ENCODE data around the gene NFS1. TPM values are rescaled to one million over a fixed set of nuclear protein-coding genes. Genes with fewer than 3 reads are reported as not detected.

The NFS1 gene
- total and polyA plus RNA-seq, 2 experiments from 2014 or later, result 31.5 to 35.8 TPM

GRCh38 chr20:35698298-35699126 is 640 bp downstream of the NFS1 start:
- peak; percentile 61 for DNase-seq
- TF ChIP-seq EZH2phosphoT487 (IDR thresholded peaks at IDR 0.05; ENCODE audit: insufficient read depth, low read depth) (no peak), EZH2 (IDR thresholded peaks at IDR 0.05; ENCODE audit: insufficient read depth, poor library complexity, severe bottlenecking) (no peak)
- Histone ChIP-seq H3K9me3 (ENCODE audit: low read depth) (no peaks in the 10 kb centered on the region), H3K36me3 (ENCODE audit: low read depth) (peaks cover 17% of the 10 kb centered on the region), H3K4me2 (ENCODE audit: unreplicated experiment) (peak overlapping the region; percentile 93), H3F3A (ENCODE audit: insufficient read depth) (peaks cover 42% of the 10 kb centered on the region), H3K27me3 (replicated peaks; ENCODE audit: insufficient read depth) (no peaks in the 10 kb centered on the region), H4K20me1 (ENCODE audit: insufficient read depth) (no peaks in the 10 kb centered on the region), H3K9me2 (ENCODE audit: insufficient read depth) (no peaks in the 10 kb centered on the region), H2AFZ (peak overlapping the region; percentile 84), H3K27ac (peak overlapping the region; percentile 91), H3K4me3 (peak overlapping the region; percentile 94), H3K9ac (peak overlapping the region; percentile 96), H3K79me2 (ENCODE audit: insufficient read depth) (peaks cover 67% of the 10 kb centered on the region), H3K4me1 (ENCODE audit: insufficient read depth) (peaks cover 37% of the 10 kb centered on the region)
- 6 to 7% methylated on average over 36 to 37 of the region's 37 CpGs for WGBS, 2 experiments (ENCODE audit: low coverage in 1 of 2, low lambda C conversion rate in 2 of 2, missing lambda C conversion rate in 2 of 2)
- in situ Hi-C loops (cut with MboI), result no loop called here

GRCh38 chr20:35697696-35698297 is 1.4 kb downstream of the NFS1 start:
- 67 to 69% methylated on average over 9 of the region's 9 CpGs for WGBS, 2 experiments (ENCODE audit: low coverage in 1 of 2, low lambda C conversion rate in 2 of 2, missing lambda C conversion rate in 2 of 2)
- Histone ChIP-seq H3K27me3 (replicated peaks; ENCODE audit: insufficient read depth) (no peaks in the 10 kb centered on the region), H3K4me3 (peak overlapping the region; percentile 94), H3K9me3 (ENCODE audit: low read depth) (no peaks in the 10 kb centered on the region), H3K4me1 (ENCODE audit: insufficient read depth) (peaks cover 30% of the 10 kb centered on the region), H3K4me2 (ENCODE audit: unreplicated experiment) (peak overlapping the region; percentile 93), H3K9me2 (ENCODE audit: insufficient read depth) (no peaks in the 10 kb centered on the region), H3F3A (ENCODE audit: insufficient read depth) (peaks cover 34% of the 10 kb centered on the region), H3K36me3 (ENCODE audit: low read depth) (peaks cover 10% of the 10 kb centered on the region), H3K9ac (peak overlapping the region; percentile 96), H2AFZ (peak overlapping the region; percentile 84), H3K27ac (no peak overlapping the region), H4K20me1 (ENCODE audit: insufficient read depth) (no peaks in the 10 kb centered on the region), H3K79me2 (ENCODE audit: insufficient read depth) (peaks cover 62% of the 10 kb centered on the region)
- no peak for DNase-seq
- TF ChIP-seq EZH2phosphoT487 (IDR thresholded peaks at IDR 0.05; ENCODE audit: insufficient read depth, low read depth) (no peak), EZH2 (IDR thresholded peaks at IDR 0.05; ENCODE audit: insufficient read depth, poor library complexity, severe bottlenecking) (no peak)
- in situ Hi-C loops (cut with MboI), result no loop called here

- Histone ChIP-seq H3K4me1 (ENCODE audit: insufficient read depth) (peaks cover 15% of the 10 kb centered on the region), H2AFZ (no peak overlapping the region), H3K9me2 (ENCODE audit: insufficient read depth) (no peaks in the 10 kb centered on the region), H3K27me3 (replicated peaks; ENCODE audit: insufficient read depth) (no peaks in the 10 kb centered on the region), H3K36me3 (ENCODE audit: low read depth) (no peaks in the 10 kb centered on the region; the same call in 1 of the 2 replicates), H3F3A (ENCODE audit: insufficient read depth) (peaks cover 16% of the 10 kb centered on the region), H4K20me1 (ENCODE audit: insufficient read depth) (no peaks in the 10 kb centered on the region), H3K9ac (no peak overlapping the region), H3K27ac (no peak overlapping the region), H3K9me3 (ENCODE audit: low read depth) (no peaks in the 10 kb centered on the region), H3K4me2 (ENCODE audit: unreplicated experiment) (no peak overlapping the region), H3K79me2 (ENCODE audit: insufficient read depth) (peaks cover 45% of the 10 kb centered on the region), H3K4me3 (no peak overlapping the region)
- WGBS, 2 experiments (ENCODE audit: low coverage in 1 of 2, low lambda C conversion rate in 2 of 2, missing lambda C conversion rate in 2 of 2), result 91 to 95% methylated on average over 4 of the region's 4 CpGs
- in situ Hi-C loops (cut with MboI), result no loop called here
- no peak for DNase-seq
- no peak for TF ChIP-seq EZH2 (IDR thresholded peaks at IDR 0.05; ENCODE audit: insufficient read depth, poor library complexity, severe bottlenecking)
Measured at GRCh38 chr20:35695978-35696377, 3.2 kb downstream of the NFS1 start.

- Histone ChIP-seq H3K27ac (no peak overlapping the region), H3K4me1 (ENCODE audit: insufficient read depth) (peaks cover 8% of the 10 kb centered on the region), H3K9me2 (ENCODE audit: insufficient read depth) (no peaks in the 10 kb centered on the region), H3K27me3 (replicated peaks; ENCODE audit: insufficient read depth) (no peaks in the 10 kb centered on the region), H3K4me3 (no peak overlapping the region), H2AFZ (no peak overlapping the region), H3K36me3 (ENCODE audit: low read depth) (0 out of 2 replicates have a peak, but pooled peaks cover under 1% of the 10 kb centered on the region), H3K4me2 (ENCODE audit: unreplicated experiment) (no peak overlapping the region), H3K79me2 (ENCODE audit: insufficient read depth) (peaks cover 38% of the 10 kb centered on the region), H3K9me3 (ENCODE audit: low read depth) (no peaks in the 10 kb centered on the region), H3F3A (ENCODE audit: insufficient read depth) (peaks cover 9% of the 10 kb centered on the region), H3K9ac (no peak overlapping the region), H4K20me1 (ENCODE audit: insufficient read depth) (no peaks in the 10 kb centered on the region)
- WGBS, 2 experiments (ENCODE audit: low coverage in 1 of 2, low lambda C conversion rate in 2 of 2, missing lambda C conversion rate in 2 of 2), result 55 to 63% methylated on average over 2 of the region's 2 CpGs
- in situ Hi-C loops (cut with MboI), result no loop called here
- no peak for DNase-seq
- TF ChIP-seq EZH2 (IDR thresholded peaks at IDR 0.05; ENCODE audit: insufficient read depth, poor library complexity, severe bottlenecking), result no peak
- no peak for TF ChIP-seq EZH2phosphoT487 (IDR thresholded peaks at IDR 0.05; ENCODE audit: insufficient read depth, low read depth)
Measured at GRCh38 chr20:35695245-35695749, 3.9 kb downstream of the NFS1 start.

All from GM23248 (cell line).